Measurements from ENCODE around the gene COTL1.
A peak's percentile ranks its signal among the peaks of the same experiment; 100 is the strongest.
"Not testable (repeated sequence)": the region's sequence is repeated elsewhere in the genome, so short reads cannot be mapped to it uniquely, and the experiment has no call there.

The COTL1 gene

DNA sequence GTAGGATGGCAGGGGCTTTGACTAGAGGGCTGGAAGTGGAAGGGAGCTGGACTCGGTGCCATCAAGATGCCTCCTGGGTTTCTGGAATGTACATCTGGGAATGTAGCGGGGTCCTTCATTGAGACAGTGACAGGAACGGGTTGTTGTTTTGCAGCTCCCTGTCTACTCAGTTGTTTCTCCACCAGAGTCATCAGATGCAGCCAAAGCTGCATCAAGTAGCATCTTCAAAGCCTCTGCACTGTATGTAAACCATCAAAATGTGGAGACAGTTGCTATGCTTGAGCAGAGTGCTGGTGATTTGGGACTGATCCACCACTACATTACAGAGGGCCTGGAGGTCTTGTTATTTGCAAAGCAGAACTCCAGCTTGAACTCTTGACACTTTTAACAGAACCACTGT lies 88.3 kb downstream of the COTL1 start:
- TF ChIP-seq, protein P1, sequence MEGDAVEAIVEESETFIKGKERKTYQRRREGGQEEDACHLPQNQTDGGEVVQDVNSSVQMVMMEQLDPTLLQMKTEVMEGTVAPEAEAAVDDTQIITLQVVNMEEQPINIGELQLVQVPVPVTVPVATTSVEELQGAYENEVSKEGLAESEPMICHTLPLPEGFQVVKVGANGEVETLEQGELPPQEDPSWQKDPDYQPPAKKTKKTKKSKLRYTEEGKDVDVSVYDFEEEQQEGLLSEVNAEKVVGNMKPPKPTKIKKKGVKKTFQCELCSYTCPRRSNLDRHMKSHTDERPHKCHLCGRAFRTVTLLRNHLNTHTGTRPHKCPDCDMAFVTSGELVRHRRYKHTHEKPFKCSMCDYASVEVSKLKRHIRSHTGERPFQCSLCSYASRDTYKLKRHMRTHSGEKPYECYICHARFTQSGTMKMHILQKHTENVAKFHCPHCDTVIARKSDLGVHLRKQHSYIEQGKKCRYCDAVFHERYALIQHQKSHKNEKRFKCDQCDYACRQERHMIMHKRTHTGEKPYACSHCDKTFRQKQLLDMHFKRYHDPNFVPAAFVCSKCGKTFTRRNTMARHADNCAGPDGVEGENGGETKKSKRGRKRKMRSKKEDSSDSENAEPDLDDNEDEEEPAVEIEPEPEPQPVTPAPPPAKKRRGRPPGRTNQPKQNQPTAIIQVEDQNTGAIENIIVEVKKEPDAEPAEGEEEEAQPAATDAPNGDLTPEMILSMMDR (conservative IDR thresholded peaks at IDR 0.05; ENCODE audit: low read length), result no peak
- no peak for DNase-seq (ENCODE audit: low read depth)
- H3K4me3 ChIP-seq (ENCODE audit: low read length), result no peak overlapping the region

- TF ChIP-seq, protein P1 (conservative IDR thresholded peaks at IDR 0.05; ENCODE audit: low read length), result no peak
- DNase-seq (ENCODE audit: low read depth), result no peak
- H3K4me3 ChIP-seq (ENCODE audit: low read length), result no peak overlapping the region
Measured at GRCh38 chr16:84528322-84528721, 89.6 kb downstream of the COTL1 start.

DNA sequence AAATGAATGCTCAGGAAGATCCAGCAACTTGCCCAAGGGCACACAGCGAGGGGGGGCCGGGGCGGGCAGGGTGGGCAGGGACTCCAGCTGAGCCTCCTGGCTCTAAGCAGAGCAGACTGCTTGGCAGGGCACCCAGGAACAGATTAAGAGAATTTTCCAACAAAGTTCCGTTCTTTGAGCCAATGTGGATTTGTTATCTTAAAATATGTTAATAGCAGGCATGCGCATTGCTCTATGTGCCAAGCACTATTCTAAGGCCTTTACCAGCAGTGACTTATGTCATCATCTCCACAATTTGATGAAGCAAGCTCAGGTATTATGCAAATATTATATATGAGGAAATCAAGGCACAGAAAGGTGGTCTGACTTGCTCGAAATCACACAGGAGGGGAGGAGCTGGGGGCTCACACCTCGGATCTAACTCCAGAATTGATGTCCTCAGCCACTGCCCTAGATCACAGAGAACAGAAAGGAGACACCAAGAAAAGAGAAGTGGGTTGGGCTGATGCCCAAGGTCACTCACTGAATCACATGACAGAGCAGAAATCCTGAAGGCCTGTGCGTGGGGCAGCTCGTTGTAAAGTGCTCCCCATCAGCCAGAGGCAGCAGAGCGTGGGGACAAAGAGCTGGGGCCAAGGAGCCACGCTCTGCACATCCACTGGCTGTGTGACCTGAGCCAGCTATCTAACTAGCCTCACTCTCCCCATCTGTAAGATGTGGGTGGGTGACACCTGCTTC lies 90.2 kb downstream of the COTL1 start:
- TF ChIP-seq, protein P1 (conservative IDR thresholded peaks at IDR 0.05; ENCODE audit: low read length), result no peak
- no peak overlapping the region for H3K4me3 ChIP-seq (ENCODE audit: low read length)
- no peak for DNase-seq (ENCODE audit: low read depth)

- H3K4me3 ChIP-seq (ENCODE audit: low read length), result no peak overlapping the region
- peak; percentile 63 for DNase-seq (ENCODE audit: low read depth)
- TF ChIP-seq, protein P1 (conservative IDR thresholded peaks at IDR 0.05; ENCODE audit: low read length), result no peak
Measured at GRCh38 chr16:84526794-84527531, 90.9 kb downstream of the COTL1 start.

DNA sequence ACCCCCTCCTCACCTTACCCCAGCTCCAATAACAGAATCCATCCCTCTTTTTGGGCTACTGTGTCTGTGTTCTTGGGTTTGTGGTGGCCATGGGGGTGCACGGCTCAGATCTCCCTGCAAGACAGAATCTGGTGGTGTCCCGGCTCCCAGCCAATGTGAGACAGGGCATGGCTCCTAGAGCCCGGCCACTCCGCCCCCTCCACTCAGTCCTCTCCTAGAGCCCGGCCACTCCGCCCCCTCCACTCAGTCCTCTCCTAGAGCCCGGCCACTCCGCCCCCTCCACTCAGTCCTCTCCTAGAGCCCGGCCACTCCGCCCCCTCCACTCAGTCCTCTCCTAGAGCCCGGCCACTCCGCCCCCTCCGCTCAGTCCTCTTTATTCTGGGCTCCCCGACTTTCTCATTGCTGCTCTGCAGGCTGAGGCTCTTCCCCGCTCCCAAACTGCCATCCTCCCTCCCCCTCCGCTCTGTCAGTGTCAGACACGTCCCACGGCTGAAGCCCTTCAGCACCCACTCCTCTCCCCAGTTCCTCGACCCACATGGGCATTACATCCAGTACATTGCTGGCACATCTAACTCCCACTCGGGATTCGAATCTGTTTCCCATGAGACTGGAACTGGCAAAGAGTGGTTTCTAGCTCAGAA lies 92.8 kb downstream of the COTL1 start:
- DNase-seq (ENCODE audit: low read depth); H3K4me3 ChIP-seq (ENCODE audit: low read length): not testable (repeated sequence)

- DNase-seq (ENCODE audit: low read depth), result no peak
- H3K4me3 ChIP-seq (ENCODE audit: low read length), result no peak overlapping the region
- TF ChIP-seq, protein P1 (conservative IDR thresholded peaks at IDR 0.05; ENCODE audit: low read length), result no peak
Measured at GRCh38 chr16:84524346-84524920, 93.4 kb downstream of the COTL1 start.

DNA sequence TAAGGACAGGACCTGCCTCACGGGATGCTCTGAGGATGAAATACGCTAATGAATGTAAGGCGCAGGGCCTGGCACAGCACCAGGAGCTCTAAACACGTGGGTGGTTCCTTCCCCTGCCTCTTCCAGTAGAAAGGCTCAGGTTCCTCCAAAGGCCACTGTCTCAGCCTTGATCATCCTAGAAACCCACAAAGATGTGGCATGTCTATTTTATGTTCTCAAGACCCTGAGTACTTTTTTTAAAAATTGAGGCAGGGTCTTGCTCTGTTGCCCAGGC lies 96.4 kb downstream of the COTL1 start:
- no peak overlapping the region for H3K4me3 ChIP-seq (ENCODE audit: low read length)
- TF ChIP-seq, protein P1 (conservative IDR thresholded peaks at IDR 0.05; ENCODE audit: low read length), result no peak
- DNase-seq (ENCODE audit: low read depth), result no peak

All from AG10803 (cell line).